GM12878 (cell line): Measurements from ENCODE around the gene NRAS. TPM values are rescaled to one million over a fixed set of nuclear protein-coding genes. Genes with fewer than 3 reads are reported as not detected.

ENCODE experiments used
- ATAC-seq: fragments of 200-7000 bp; cut with Tn5 transposase; 3 replicates; pipeline ENCODE4 v1.9.1; 2020; ENCODE audit warnings: mild to moderate bottlenecking, moderate library complexity
- BruUV-seq: library from RNA; stranded (reverse); fragments of 400-500 nt; replicated peaks from 2 replicates; lab custom pipeline; 2021; lab: Mats Ljungman, UMichigan
- CTCF ChIA-PET: fragments of 300-600 bp; sonication (Branson Sonifier 250); formaldehyde crosslinking; extraction: SDS; loops from one replicate; lab custom pipeline; 2021; ENCODE audit warnings: inconsistent platforms; lab: Yijun Ruan, JAX
- POLR2A ChIA-PET: fragments of 350-600 bp; formaldehyde crosslinking; extraction: SDS; loops from one replicate; lab custom pipeline; 2021; ENCODE audit warnings: inconsistent platforms; lab: Charles Lee
- RAD21 ChIA-PET: fragments of 300-600 bp; sonication (Branson Sonifier 250); formaldehyde crosslinking; loops from one replicate; lab custom pipeline; 2023; ENCODE audit warnings: antibody characterized with exemption; ENCODE audit not compliant: unreplicated experiment; lab: Charles Lee
- SMC1A ChIA-PET: fragments of 300-600 bp; sonication (Branson Sonifier 250); formaldehyde crosslinking; loops from one replicate; lab custom pipeline; 2023; ENCODE audit not compliant: unreplicated experiment, uncharacterized antibody; lab: Charles Lee
- DNase-seq: peaks from one replicate; pipeline ENCODE4 v3.0.0-alpha.2; 2011; ENCODE audit warnings: low read depth, low spot score
- FAIRE-seq: peaks from 3 replicates; lab custom pipeline; 2011; peaks lifted over from hg19 to GRCh38; lab: Jason Lieb, UNC
- H2AFZ ChIP-seq: 2 replicates; pipeline ENCODE4 v1.6.0; 2011; ENCODE audit warnings: low read depth, low read length, control low read depth; ENCODE audit not compliant: control insufficient read depth
- H3K27ac ChIP-seq: 2 replicates; pipeline ENCODE4 v1.5.1; 2011; ENCODE audit warnings: control low read depth; ENCODE audit not compliant: control insufficient read depth, insufficient read depth
- H3K27me3 ChIP-seq, 2 experiments: replicated peaks in 1 of 2; 2 replicates each; pipeline versions ENCODE4 v1.6.0 to v1.6.1; 2011; ENCODE audit warnings: low read length in 1 of 2; ENCODE audit not compliant: control insufficient read depth in 2 of 2, insufficient read depth in 2 of 2
- H3K36me3 ChIP-seq, 2 experiments: 2 replicates each; pipeline ENCODE4 v1.5.1; 2011; ENCODE audit warnings: low read length in 1 of 2; ENCODE audit not compliant: control insufficient read depth in 2 of 2, insufficient read depth in 2 of 2
- H3K4me1 ChIP-seq: 2 replicates; pipeline ENCODE4 v1.6.1; 2011; ENCODE audit warnings: mild to moderate bottlenecking, low read length, moderate library complexity, mixed read lengths; ENCODE audit not compliant: control insufficient read depth, insufficient read depth
- H3K4me2 ChIP-seq: 2 replicates; pipeline ENCODE4 v1.6.0; 2011; ENCODE audit warnings: control low read depth; ENCODE audit not compliant: control insufficient read depth, insufficient read depth
- H3K4me3 ChIP-seq: fragments of 200-600 bp; sonication (generic); 2 replicates; pipeline ENCODE4 v1.5.1; 2016
- H3K79me2 ChIP-seq: 2 replicates; pipeline ENCODE4 v1.6.0; 2011; ENCODE audit warnings: low read length; ENCODE audit not compliant: control insufficient read depth, insufficient read depth
- H3K9ac ChIP-seq: 2 replicates; pipeline ENCODE4 v1.8.0; 2011; ENCODE audit warnings: low read length, control low read depth, mixed read lengths; ENCODE audit not compliant: control insufficient read depth, insufficient read depth
- H3K9me3 ChIP-seq: replicated peaks from 3 replicates; pipeline ENCODE4 v1.5.1; 2011; ENCODE audit warnings: mild to moderate bottlenecking, low read length; ENCODE audit not compliant: control insufficient read depth, insufficient read depth
- H4K20me1 ChIP-seq: 2 replicates; pipeline ENCODE4 v1.6.0; 2011; ENCODE audit not compliant: control insufficient read depth, insufficient read depth
- CEBPB ChIP-seq, 2 experiments: fragments of 150-350 bp in 1 of 2; IDR thresholded peaks; 2 replicates each; pipeline ENCODE4 v1.6.1; 2012 to 2014; ENCODE audit warnings: low read depth in 2 of 2, low read length in 2 of 2, borderline replicate concordance in 1 of 2, inconsistent platforms in 1 of 2
- CTCF ChIP-seq, 3 experiments: IDR thresholded peaks in 2 of 3; conservative IDR thresholded peaks in 1 of 3; 2 replicates each; pipeline ENCODE4 v1.5.1; 2011; ENCODE audit warnings: low read depth in 3 of 3, low read length in 3 of 3, mild to moderate bottlenecking in 3 of 3, control low read depth in 2 of 3, moderate library complexity in 2 of 3, inconsistent platforms in 1 of 3, mixed read lengths in 1 of 3; ENCODE audit not compliant: control insufficient read depth in 2 of 3, insufficient read depth in 1 of 3; ENCODE audit errors: extremely low read depth in 1 of 3
- E2F4 ChIP-seq: IDR thresholded peaks from 2 replicates; pipeline ENCODE4 v1.6.1; 2012; ENCODE audit warnings: low read depth, low read length, improper control_type of control experiment
- EGR1 ChIP-seq, 2 experiments: IDR thresholded peaks; 1 replicate in 1 of 2; 2 replicates in 1 of 2; pipeline ENCODE4 v1.6.1; 2011 to 2012; ENCODE audit warnings: low read depth in 2 of 2, low read length in 2 of 2, borderline replicate concordance in 1 of 2, mild to moderate bottlenecking in 1 of 2, moderate library complexity in 1 of 2
- HDGF ChIP-seq: fragments of 450-650 bp; IDR thresholded peaks from 2 replicates; pipeline ENCODE4 v1.6.1; 2016; ENCODE audit warnings: antibody characterized with exemption
- IKZF1 ChIP-seq: fragments of 450-650 bp; conservative IDR thresholded peaks from 2 replicates; pipeline ENCODE4 v1.6.1; 2017; ENCODE audit warnings: antibody characterized with exemption, mild to moderate bottlenecking
- NFIC ChIP-seq: IDR thresholded peaks from 2 replicates; pipeline ENCODE4 v1.6.1; 2012; ENCODE audit warnings: low read depth, mild to moderate bottlenecking, inconsistent platforms, low read length, moderate library complexity
- PRDM15 ChIP-seq: fragments of 450-650 bp; formaldehyde crosslinking; IDR thresholded peaks from 2 replicates; pipeline ENCODE4 v1.4.0; 2020; ENCODE audit warnings: mild to moderate bottlenecking, moderate library complexity
- RUNX3 ChIP-seq: IDR thresholded peaks from 2 replicates; pipeline ENCODE4 v1.6.1; 2012; ENCODE audit warnings: low read length, inconsistent platforms
- YY1 ChIP-seq: IDR thresholded peaks from 2 replicates; pipeline ENCODE4 v1.6.1; 2011; ENCODE audit warnings: low read depth, mild to moderate bottlenecking, low read length
- ZZZ3 ChIP-seq: IDR thresholded peaks from 2 replicates; pipeline ENCODE4 v1.6.1; 2011; ENCODE audit warnings: low read depth; ENCODE audit not compliant: control insufficient read depth, insufficient read length
- WGBS: methylation state at CpG from one replicate; pipeline ENCODE4 v1.1.6; 2016; ENCODE audit warnings: low lambda C conversion rate; ENCODE audit not compliant: insufficient replicate concordance, insufficient coverage; ENCODE audit errors: missing lambda C conversion rate; 5-methylcytosine and 5-hydroxymethylcytosine counted together
- in situ Hi-C: fragments of 300-500 bp; cut with MboI; formaldehyde crosslinking; loops from 9 replicates; pipeline ENCODE4 v1.14.3; 2018; ENCODE audit warnings: mixed read lengths
- intact Hi-C: fragments of 100-400 bp; cut with micrococcal nuclease; formaldehyde crosslinking; loops from one replicate; pipeline ENCODE4 v1.14.2; 2022; ENCODE audit not compliant: unreplicated experiment
- polyA plus RNA-seq, 11 experiments: library from polyadenylated mRNA; depleted of rRNA in 4 of 11; unstranded in 6 of 11; stranded (reverse) in 5 of 11; fragments of >200 nt; fragmentation: Nextera tagmentation in 4 of 11; fragmentation: Illumina TruSeq in 1 of 11; extraction: Ambion mirVana in 4 of 11; extraction: Trizol in 1 of 11; gene quantifications; 1 replicate in 1 of 11; 2 replicates in 10 of 11; pipeline versions ENCODE4 v1.2.1 to v1.2.3, GENCODE V29; 2011 to 2016; ENCODE audit warnings: inconsistent platforms in 2 of 11, missing spikeins in 2 of 11, low read depth in 1 of 11
- total RNA-seq, 4 experiments: library from RNA; depleted of rRNA in 3 of 4; stranded (reverse); fragments of >200 nt in 3 of 4; fragmentation: Illumina TruSeq in 1 of 4; extraction: Trizol in 1 of 4; gene quantifications; 2 replicates each; pipeline versions ENCODE4 v1.2.1 to v1.2.3, GENCODE V29; 2013 to 2021

Gene NRAS
- total and polyA plus RNA-seq, 10 of the 15 experiments (the other 5 are each of a cell fraction or from before 2014, with no cell fraction given): 31.7 to 73.2 (median 66.2) TPM

GRCh38 chr1:114669562-114670082, 46.9 kb downstream of the NRAS start, which contains the start of gene DENND2C:
TSS of gene DENND2C (minus strand) at chr1:114670049. CDS start at chr1:114625984, 44,065 bp downstream.
- WGBS: 4% methylated on average over 48 of the region's 50 CpGs
- no TSS peak for BruUV-seq
- Histone ChIP-seq H2AFZ (peak within 1 kb of the TSS; percentile 94), H3K9ac (peak within 1 kb of the TSS; percentile 39), H3K27ac (no peak within 1 kb of the TSS), H3K79me2 (no peaks in the 10 kb centered on the region), H3K4me1 (peaks cover 5% of the 10 kb centered on the region), H3K27me3 (no peaks in the 10 kb centered on the region; a peak in 1 of 4 replicates), H3K9me3 (no peaks in the 10 kb centered on the region), H3K4me2 (peak within 1 kb of the TSS; percentile 100), H4K20me1 (no peaks in the 10 kb centered on the region)
- FAIRE-seq (no peak), ATAC-seq (peak; percentile 75)
- ChIA-PET RAD21 (interaction anchor here (0.6 to 1.1 kb wide), 4 partner anchors 20 to 158 kb away, joined by 3 to 4 read pairs (median 4); partner anchors contain the start of gene NRAS), SMC1A (no interaction called here), POLR2A (interaction anchor here (0.5 kb wide), 1 partner anchor 17 kb away, joined by 5 read pairs; no protein-coding TSS in a partner anchor)
- intact Hi-C loops: loop anchor here (5.0 kb wide), 1 partner anchor 322 kb away; no protein-coding TSS in a partner anchor
- TF ChIP-seq CEBPB (IDR thresholded peaks at IDR 0.05; ENCODE audit: borderline replicate concordance in 1 of 2, low read depth in 2 of 2, low read length in 2 of 2) (no peak), RUNX3 (0 out of 2 replicates have a peak, but pooled peaks have one; percentile 2), CTCF (IDR thresholded peaks at IDR 0.05 in 2 of 3, conservative IDR thresholded peaks at IDR 0.05 in 1 of 3; ENCODE audit: control insufficient read depth in 2 of 3, extremely low read depth in 1 of 3, insufficient read depth in 1 of 3, low read depth in 3 of 3, low read length in 3 of 3) (no peak), IKZF1 (peak; percentile 56), PRDM15 (CRISPR knock-in tag) (no peak), E2F4 (no peak), YY1 (no peak), HDGF (no peak), EGR1 (IDR thresholded peaks at IDR 0.05; ENCODE audit: borderline replicate concordance in 1 of 2, low read depth in 2 of 2, low read length in 2 of 2) (peak in 1 of 2 experiments; percentile 95; a peak in 2 of 3 replicates), NFIC (no peak), ZZZ3 (no peak)
- TF ChIP-seq, all 136 proteins: peak for 3
- CTCF ChIA-PET: interaction anchor here (1.9 to 5.0 kb wide), 2 partner anchors 24 to 323 kb away, joined by 4 to 31 read pairs; no protein-coding TSS in a partner anchor
- Histone ChIP-seq H3K36me3 (no peaks in the 10 kb centered on the region), H3K4me3 (peak within 1 kb of the TSS; percentile 74)
- DNase-seq: no peak
- in situ Hi-C loops: loop anchor here (10.0 kb wide), 1 partner anchor 325 kb away; no protein-coding TSS in a partner anchor
